HT1080 (cell line): Measurements from ENCODE around the gene FOSL2. TPM values are rescaled to one million over a fixed set of nuclear protein-coding genes. Genes with fewer than 3 reads are reported as not detected.

ENCODE experiments used
- DNase-seq: peaks from one replicate; pipeline ENCODE4 v3.0.0-alpha.2; 2015; ENCODE audit warnings: low read depth
- total RNA-seq: library from RNA; depleted of rRNA; stranded (reverse); fragments of >200 nt; shearing (Covaris generic); gene quantifications from 2 replicates; pipeline ENCODE4 v1.2.3, GENCODE V29; 2014

The FOSL2 gene
- total RNA-seq, 1 experiment from 2014 or later, result 73.5 TPM

GRCh38 chr2:28394331-28394877 lies 1.7 kb downstream of the FOSL2 start:
- DNase-seq, result no peak

GRCh38 chr2:28394997-28395333 lies 2.3 kb downstream of the FOSL2 start:
- DNase-seq, result no peak

DNA sequence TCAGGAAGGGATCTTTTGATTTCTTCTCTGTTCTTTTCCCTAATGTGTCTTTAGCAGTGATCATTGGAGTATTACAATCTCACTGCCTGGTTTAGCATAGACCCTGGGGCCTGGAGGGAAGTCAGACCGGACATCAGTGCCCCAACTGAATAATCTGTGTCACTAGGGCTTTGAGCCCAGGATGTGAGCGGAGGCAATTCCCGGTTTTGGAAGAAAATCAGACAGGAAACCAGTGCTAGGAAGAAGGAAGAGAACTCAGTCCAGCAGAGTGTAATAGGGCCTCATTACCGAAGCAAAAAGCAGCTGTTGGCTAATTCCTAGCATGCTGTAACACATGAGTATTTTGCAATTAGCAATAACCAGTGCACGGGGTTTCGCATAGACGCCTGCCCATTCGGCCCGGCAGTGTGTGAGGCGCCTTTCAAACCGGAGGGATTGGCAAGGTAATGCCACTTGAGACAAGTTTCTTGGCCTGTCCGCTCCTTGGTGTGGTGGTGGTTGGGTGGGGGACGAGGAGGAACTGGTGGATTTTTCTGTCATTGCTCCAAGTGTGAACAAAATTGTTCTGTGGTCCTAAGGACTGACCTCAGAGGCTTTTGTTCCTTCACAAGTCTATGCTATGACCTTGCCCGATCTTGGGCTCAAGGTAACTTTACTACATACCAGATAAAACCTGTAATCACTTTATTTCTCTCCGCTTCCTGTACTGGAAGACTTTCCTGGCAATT lies 2.8 kb downstream of the FOSL2 start:
- DNase-seq, result peak; percentile 48

DNA sequence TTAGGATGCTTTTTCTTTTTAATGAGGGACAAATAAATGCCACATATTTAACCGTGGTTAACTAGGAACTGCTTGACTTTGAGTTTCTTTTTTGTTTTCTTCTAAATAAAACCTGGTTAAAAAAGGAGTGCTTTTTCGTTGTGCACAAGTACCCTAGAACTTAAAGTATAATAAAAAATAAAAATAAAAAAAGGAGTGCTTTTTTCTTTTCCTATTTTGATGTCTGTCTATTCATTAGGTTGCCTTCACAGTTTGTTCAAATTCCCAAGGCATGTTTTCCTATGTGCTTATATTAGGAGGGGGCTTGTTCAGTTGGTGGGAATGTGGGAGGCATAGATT lies 4.4 kb downstream of the FOSL2 start:
- DNase-seq, result no peak

GRCh38 chr2:28398101-28398834 lies 5.6 kb downstream of the FOSL2 start:
- no peak for DNase-seq

- no peak for DNase-seq
These were observed 6.6 kb downstream of the FOSL2 start for GRCh38 chr2:28399289-28399688.

DNA sequence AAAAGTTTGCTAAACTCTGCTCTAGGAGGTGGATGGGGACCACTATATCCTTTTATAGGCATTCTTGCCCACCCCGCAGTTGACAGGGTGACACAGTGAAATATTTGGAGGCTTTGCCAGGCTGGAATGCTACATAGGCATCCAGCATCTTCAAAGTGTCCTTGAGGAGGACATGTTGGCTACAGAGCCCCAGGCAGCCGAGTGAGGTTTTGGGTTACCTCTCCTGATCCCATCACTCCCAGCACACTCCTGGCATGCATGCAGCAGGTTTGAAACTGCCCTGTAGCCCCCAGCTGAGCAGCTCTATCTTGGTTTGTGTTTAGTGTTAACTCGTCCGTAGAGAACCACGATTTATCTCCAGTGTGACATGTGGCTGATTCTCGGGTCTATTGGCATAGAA lies 7.3 kb downstream of the FOSL2 start:
- DNase-seq, result no peak

- DNase-seq, result no peak
These were observed 7.8 kb downstream of the FOSL2 start for GRCh38 chr2:28400419-28400818.

DNA sequence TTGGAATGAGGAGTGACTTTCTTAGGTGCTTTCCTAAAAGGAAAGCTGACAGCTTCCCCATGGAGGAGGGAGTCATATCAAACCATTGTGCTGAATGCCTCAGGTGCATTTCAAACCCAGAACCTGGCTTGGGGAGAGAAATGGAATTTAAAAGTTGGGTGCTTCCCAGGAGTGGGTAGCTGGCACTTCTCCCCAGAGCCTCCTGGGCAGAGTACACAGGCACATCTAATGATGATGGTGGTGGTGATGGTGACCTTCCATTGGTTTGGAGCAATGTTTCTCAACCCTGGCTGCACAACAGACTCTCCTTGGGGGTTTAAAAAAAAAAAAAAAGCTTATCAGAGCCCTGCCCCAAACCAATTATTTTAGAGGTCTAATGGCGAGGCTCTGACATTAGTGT lies 8.3 kb downstream of the FOSL2 start:
- DNase-seq, result no peak

GRCh38 chr2:28401411-28401810 lies 8.8 kb downstream of the FOSL2 start:
- no peak for DNase-seq

DNA sequence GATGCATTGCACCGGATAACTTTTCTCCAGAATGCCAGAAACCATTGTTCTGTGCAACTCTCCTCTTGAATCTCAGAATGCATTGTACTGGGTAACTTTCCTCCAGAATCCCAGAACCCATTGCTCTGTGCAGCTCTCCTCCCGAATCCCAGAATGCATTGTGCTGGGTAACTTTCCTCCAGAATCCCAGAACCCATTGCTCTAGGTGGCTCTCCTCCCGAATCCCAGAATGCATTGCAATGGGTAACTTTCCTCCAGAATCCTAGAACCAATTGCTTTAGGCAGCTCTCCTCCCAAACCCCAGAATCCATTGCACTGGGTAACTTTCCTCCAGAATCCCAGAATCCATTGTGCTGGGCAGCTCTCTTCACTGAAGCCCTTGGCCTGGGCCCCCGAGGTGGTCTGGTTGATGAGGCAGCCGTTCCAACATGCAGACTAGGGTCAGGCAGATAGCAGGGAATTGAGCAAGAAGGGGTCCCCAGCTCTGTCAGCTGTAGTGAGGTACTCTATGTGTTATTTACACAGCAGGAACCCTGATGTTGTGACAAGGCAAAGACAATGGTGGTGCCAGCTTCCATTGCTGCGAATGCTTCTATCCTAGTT lies 9.4 kb downstream of the FOSL2 start:
- DNase-seq, result no peak

DNA sequence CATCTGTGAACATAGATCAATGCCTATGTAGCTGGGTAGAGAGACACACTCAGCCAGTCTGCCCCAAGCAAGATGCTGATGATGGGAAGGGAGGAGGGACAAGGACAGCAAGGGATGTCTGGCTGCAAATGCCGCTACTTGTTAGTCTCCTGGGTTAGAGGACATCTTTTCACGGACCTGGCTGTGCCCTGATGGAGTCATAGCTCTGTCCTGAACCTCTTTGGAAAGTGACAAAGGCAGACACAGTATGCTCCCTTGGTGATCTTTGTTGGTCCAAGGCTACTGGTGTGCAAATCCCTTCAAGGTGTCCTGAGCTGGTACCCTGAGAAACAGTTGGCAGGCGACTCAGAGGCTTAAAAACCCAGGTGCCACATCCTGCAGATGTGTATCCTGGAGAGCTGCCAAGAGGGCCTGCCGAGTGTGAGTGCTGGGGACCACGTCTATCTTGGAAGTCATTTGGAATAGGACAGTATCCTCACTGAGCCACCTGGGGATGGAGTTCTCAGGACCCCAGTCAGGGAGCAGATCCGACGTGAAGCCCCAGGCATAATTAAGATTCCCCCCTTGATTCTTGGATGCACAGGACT lies 10.8 kb downstream of the FOSL2 start:
- peak; percentile 65 for DNase-seq

- no peak for DNase-seq
These were observed 11.4 kb downstream of the FOSL2 start for GRCh38 chr2:28404086-28404485.

GRCh38 chr2:28405537-28405936 lies 12.9 kb downstream of the FOSL2 start:
- no peak for DNase-seq

GRCh38 chr2:28406276-28407096 lies 13.8 kb downstream of the FOSL2 start:
- peak; percentile 97 for DNase-seq

GRCh38 chr2:28407131-28407975 lies 14.7 kb downstream of the FOSL2 start:
- no peak for DNase-seq

DNA sequence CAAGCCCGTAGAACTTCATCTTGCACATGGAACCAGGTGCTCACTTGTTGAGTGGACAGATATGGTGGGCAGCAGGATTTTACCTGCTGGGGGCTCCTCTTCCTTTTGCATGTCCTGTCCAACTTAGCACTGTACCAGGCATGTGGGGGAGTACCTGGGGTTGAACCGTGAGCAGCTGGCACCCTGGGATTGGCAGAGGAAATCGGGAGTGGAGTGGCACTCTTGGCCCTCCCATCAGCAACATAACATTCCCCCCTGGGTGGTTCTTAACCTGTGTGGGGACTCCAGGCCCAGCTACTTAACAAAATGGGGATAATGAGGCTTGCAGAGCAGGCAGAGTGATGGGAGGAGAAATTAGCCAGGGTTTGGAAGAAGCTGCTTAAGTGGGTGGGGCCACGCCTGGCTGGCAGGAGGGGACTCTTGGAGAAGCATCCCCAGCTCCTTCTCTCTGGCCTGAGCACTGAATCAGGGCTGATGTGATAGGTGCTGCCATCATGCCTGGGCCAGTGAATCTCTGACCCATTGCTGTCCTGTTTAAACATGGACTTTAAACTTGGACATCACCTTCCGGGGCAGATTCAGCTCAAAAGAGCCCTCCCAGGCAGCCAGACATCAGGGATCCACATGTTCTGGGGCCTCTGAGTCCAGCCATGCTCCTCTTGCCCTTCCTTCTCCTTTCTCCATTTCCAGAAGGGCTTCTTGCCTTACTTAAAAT lies 15.5 kb downstream of the FOSL2 start:
- DNase-seq, result peak; percentile 69

DNA sequence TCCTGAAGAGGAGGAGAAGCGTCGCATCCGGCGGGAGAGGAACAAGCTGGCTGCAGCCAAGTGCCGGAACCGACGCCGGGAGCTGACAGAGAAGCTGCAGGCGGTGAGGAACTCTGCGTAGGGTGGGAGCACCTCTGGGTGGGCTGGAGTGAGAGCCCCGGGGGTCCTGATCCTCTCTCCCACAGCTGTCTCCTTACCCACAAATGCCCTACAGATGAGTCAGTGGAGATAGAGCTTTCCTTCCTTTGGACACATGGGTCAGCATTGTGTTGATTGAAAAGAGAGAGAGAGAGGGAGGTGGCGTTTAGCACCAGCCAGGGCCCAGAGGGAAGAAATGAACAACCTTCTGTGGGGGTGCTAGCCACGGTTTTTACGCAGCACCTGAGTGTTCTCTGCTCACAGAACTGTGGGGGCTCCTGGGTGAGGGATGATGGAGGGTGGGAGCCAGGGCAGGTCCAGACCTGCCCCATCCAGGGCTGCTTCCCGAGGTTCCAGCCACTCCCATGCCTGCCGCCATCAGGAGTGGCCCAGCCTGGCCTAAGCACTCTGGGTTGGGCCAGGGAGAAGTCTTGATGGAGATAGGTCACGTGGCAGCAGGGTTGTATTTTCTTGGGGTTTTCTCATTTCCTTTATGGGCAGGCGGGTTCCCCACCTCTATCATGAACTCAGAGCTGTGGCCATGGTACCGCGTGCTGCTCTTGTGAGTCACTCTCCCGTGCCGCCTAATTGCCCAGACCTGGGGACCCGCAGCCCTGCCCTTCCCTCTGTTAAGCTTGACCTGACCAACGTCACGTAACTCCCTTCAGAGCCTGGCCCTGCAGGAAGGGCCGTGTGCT lies 16.3 kb downstream of the FOSL2 start:
- DNase-seq, result peak; percentile 100
